ENCODE measurements around the gene ZNF227.

Gene ZNF227

DNA sequence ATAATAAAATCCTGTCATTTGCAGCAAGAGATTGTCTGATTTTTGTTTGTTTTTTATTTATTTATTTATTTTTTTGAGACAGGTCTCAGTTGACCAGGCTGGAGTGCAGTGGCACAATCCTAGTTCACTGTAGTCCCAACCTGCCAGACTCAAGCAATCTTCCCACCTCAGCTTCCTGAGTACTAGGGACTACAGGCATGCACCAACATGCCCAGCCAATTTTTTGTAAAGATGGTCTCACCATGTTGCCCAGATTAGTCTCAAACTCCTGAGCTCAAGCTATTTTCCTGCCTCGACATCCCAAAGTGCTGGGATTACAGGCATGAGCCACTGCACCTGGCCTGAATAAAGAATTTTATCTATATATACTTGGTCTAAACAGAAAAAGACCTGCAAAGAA lies 65.0 kb downstream of the ZNF227 start:
- H3K4me1 ChIP-seq (ENCODE audit: insufficient read depth, low read length), result no peaks in the 10 kb centered on the region
- H3K27ac ChIP-seq (ENCODE audit: low read length), result no peak overlapping the region
- H3K9ac ChIP-seq (ENCODE audit: low read depth, low read length), result no peak overlapping the region
- no peaks in the 10 kb centered on the region for H3K9me3 ChIP-seq (ENCODE audit: insufficient read depth, low read length, severe bottlenecking)
- TF ChIP-seq, protein P1, sequence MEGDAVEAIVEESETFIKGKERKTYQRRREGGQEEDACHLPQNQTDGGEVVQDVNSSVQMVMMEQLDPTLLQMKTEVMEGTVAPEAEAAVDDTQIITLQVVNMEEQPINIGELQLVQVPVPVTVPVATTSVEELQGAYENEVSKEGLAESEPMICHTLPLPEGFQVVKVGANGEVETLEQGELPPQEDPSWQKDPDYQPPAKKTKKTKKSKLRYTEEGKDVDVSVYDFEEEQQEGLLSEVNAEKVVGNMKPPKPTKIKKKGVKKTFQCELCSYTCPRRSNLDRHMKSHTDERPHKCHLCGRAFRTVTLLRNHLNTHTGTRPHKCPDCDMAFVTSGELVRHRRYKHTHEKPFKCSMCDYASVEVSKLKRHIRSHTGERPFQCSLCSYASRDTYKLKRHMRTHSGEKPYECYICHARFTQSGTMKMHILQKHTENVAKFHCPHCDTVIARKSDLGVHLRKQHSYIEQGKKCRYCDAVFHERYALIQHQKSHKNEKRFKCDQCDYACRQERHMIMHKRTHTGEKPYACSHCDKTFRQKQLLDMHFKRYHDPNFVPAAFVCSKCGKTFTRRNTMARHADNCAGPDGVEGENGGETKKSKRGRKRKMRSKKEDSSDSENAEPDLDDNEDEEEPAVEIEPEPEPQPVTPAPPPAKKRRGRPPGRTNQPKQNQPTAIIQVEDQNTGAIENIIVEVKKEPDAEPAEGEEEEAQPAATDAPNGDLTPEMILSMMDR (IDR thresholded peaks at IDR 0.05; ENCODE audit: borderline replicate concordance, extremely low read depth, low read length, poor library complexity, severe bottlenecking), result no peak
- TF ChIP-seq EZH2 (IDR thresholded peaks at IDR 0.05; ENCODE audit: borderline replicate concordance, low read depth, low read length, severe bottlenecking), result no peak
- H3K36me3 ChIP-seq (ENCODE audit: insufficient read depth, low read length), result peaks cover 15% of the 10 kb centered on the region
- no peak for ATAC-seq (ENCODE audit: insufficient read depth, low read depth)
- H3K79me2 ChIP-seq (ENCODE audit: insufficient read depth, low read length), result no peaks in the 10 kb centered on the region
- no peaks in the 10 kb centered on the region for H3K27me3 ChIP-seq (ENCODE audit: insufficient read depth, low read length, poor library complexity)
- H3K4me3 ChIP-seq (ENCODE audit: low read depth in 1 of 2, low read length in 2 of 2), result no peak overlapping the region
- no peak overlapping the region for H3K4me2 ChIP-seq (ENCODE audit: insufficient read depth, low read length)
- DNase-seq, result no peak
- no peak overlapping the region for H2AFZ ChIP-seq (ENCODE audit: low read depth, low read length)
- no peaks in the 10 kb centered on the region for H4K20me1 ChIP-seq (ENCODE audit: insufficient read depth, low read length)

DNA sequence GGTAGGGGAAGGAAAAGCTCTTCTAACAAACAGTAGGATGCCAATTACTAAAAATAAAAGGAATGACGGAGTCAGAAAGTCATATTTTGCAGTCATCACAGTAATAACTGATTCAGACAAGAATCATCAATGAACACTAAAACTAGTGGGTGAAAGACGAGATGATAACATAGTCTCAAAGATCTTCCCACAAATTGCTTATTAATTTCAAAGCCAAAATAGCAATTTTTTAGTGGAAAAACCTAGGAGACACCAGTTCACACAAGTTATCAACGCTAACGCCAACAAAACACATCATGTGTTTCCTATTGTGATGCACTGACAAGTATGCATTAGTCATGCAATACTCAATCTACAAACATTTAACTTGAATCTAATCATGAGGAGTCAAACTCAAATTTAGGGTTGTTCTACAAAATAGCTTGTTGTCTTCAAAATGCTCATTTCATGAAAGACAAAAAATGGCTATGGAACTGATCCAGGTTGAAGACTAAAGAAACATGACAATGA lies 65.9 kb downstream of the ZNF227 start:
- Histone ChIP-seq H3K36me3 (ENCODE audit: insufficient read depth, low read length) (peaks cover 13% of the 10 kb centered on the region), H3K27me3 (ENCODE audit: insufficient read depth, low read length, poor library complexity) (no peaks in the 10 kb centered on the region), H3K4me3 (ENCODE audit: low read depth in 1 of 2, low read length in 2 of 2) (no peak overlapping the region), H3K79me2 (ENCODE audit: insufficient read depth, low read length) (no peaks in the 10 kb centered on the region), H2AFZ (ENCODE audit: low read depth, low read length) (no peak overlapping the region), H3K9ac (ENCODE audit: low read depth, low read length) (no peak overlapping the region), H3K27ac (ENCODE audit: low read length) (no peak overlapping the region), H3K4me2 (ENCODE audit: insufficient read depth, low read length) (no peak overlapping the region), H3K9me3 (ENCODE audit: insufficient read depth, low read length, severe bottlenecking) (no peaks in the 10 kb centered on the region), H4K20me1 (ENCODE audit: insufficient read depth, low read length) (no peaks in the 10 kb centered on the region), H3K4me1 (ENCODE audit: insufficient read depth, low read length) (no peaks in the 10 kb centered on the region)
- no peak for DNase-seq
- no peak for ATAC-seq (ENCODE audit: insufficient read depth, low read depth)
- TF ChIP-seq, protein P1 (IDR thresholded peaks at IDR 0.05; ENCODE audit: borderline replicate concordance, extremely low read depth, low read length, poor library complexity, severe bottlenecking), result no peak
- no peak for TF ChIP-seq EZH2 (IDR thresholded peaks at IDR 0.05; ENCODE audit: borderline replicate concordance, low read depth, low read length, severe bottlenecking)

DNA sequence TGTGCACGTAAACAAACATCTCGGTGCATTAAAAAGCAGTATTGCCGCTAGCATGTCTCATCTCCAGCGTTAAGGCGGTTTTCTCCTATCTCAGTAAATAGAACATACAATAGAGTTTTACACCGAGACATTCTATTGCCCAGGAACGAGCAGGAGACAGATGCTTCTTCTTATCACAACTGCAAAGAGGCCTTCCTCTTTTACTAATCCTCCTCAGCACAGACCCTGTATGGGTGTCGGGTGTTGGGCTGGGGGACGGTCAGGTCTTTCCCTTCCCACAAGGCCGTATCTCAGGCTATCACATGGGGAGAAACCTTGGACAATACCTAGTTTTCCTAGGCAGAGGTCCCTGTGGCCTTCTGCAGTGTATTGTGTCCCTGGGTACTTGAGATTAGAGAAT lies 68.6 kb downstream of the ZNF227 start:
- no peak overlapping the region for H3K9ac ChIP-seq (ENCODE audit: low read depth, low read length)
- no peak for DNase-seq
- no peaks in the 10 kb centered on the region for H3K9me3 ChIP-seq (ENCODE audit: insufficient read depth, low read length, severe bottlenecking)
- H3K27me3 ChIP-seq (ENCODE audit: insufficient read depth, low read length, poor library complexity), result no peaks in the 10 kb centered on the region
- H4K20me1 ChIP-seq (ENCODE audit: insufficient read depth, low read length), result no peaks in the 10 kb centered on the region
- no peaks in the 10 kb centered on the region for H3K79me2 ChIP-seq (ENCODE audit: insufficient read depth, low read length)
- TF ChIP-seq, protein P1 (IDR thresholded peaks at IDR 0.05; ENCODE audit: borderline replicate concordance, extremely low read depth, low read length, poor library complexity, severe bottlenecking), result no peak
- TF ChIP-seq EZH2 (IDR thresholded peaks at IDR 0.05; ENCODE audit: borderline replicate concordance, low read depth, low read length, severe bottlenecking), result no peak
- no peaks in the 10 kb centered on the region for H3K4me1 ChIP-seq (ENCODE audit: insufficient read depth, low read length)
- no peaks in the 10 kb centered on the region for H3K36me3 ChIP-seq (ENCODE audit: insufficient read depth, low read length)
- no peak for ATAC-seq (ENCODE audit: insufficient read depth, low read depth)
- H2AFZ ChIP-seq (ENCODE audit: low read depth, low read length), result no peak overlapping the region
- H3K4me3 ChIP-seq (ENCODE audit: low read depth in 1 of 2, low read length in 2 of 2), result no peak overlapping the region
- no peak overlapping the region for H3K4me2 ChIP-seq (ENCODE audit: insufficient read depth, low read length)
- no peak overlapping the region for H3K27ac ChIP-seq (ENCODE audit: low read length)

DNA sequence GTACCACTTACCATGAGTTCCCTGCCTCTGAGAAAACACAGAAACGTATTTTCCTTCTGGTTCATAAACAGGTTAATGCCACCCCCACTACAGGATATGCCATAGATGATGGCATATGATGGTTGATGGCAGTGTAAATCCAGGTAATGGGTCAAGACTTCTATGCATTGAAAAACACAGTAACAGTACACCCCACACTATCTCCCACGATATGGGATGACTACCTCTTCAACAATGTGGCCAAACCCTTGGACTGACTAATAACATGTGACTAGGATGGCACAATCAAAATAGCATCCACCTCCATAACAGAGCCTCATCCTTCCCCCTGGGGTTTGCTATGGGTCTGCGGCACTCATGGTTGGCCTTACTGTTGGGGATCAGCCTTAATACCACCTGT lies 70.5 kb downstream of the ZNF227 start:
- Histone ChIP-seq H4K20me1 (ENCODE audit: insufficient read depth, low read length) (no peaks in the 10 kb centered on the region), H3K79me2 (ENCODE audit: insufficient read depth, low read length) (no peaks in the 10 kb centered on the region), H3K9ac (ENCODE audit: low read depth, low read length) (no peak overlapping the region), H3K4me2 (ENCODE audit: insufficient read depth, low read length) (no peak overlapping the region), H3K36me3 (ENCODE audit: insufficient read depth, low read length) (peaks cover 11% of the 10 kb centered on the region), H3K27me3 (ENCODE audit: insufficient read depth, low read length, poor library complexity) (no peaks in the 10 kb centered on the region), H3K9me3 (ENCODE audit: insufficient read depth, low read length, severe bottlenecking) (peaks cover 3% of the 10 kb centered on the region), H2AFZ (ENCODE audit: low read depth, low read length) (no peak overlapping the region), H3K4me1 (ENCODE audit: insufficient read depth, low read length) (no peaks in the 10 kb centered on the region), H3K4me3 (ENCODE audit: low read depth in 1 of 2, low read length in 2 of 2) (no peak overlapping the region), H3K27ac (ENCODE audit: low read length) (no peak overlapping the region)
- DNase-seq (no peak), ATAC-seq (ENCODE audit: insufficient read depth, low read depth) (no peak)
- no peak for TF ChIP-seq EZH2 (IDR thresholded peaks at IDR 0.05; ENCODE audit: borderline replicate concordance, low read depth, low read length, severe bottlenecking)
- TF ChIP-seq, protein P1 (IDR thresholded peaks at IDR 0.05; ENCODE audit: borderline replicate concordance, extremely low read depth, low read length, poor library complexity, severe bottlenecking), result no peak

Measured in DND-41 (cell line).